Measurements from ENCODE around the gene GHRL.

GHRL gene

DNA sequence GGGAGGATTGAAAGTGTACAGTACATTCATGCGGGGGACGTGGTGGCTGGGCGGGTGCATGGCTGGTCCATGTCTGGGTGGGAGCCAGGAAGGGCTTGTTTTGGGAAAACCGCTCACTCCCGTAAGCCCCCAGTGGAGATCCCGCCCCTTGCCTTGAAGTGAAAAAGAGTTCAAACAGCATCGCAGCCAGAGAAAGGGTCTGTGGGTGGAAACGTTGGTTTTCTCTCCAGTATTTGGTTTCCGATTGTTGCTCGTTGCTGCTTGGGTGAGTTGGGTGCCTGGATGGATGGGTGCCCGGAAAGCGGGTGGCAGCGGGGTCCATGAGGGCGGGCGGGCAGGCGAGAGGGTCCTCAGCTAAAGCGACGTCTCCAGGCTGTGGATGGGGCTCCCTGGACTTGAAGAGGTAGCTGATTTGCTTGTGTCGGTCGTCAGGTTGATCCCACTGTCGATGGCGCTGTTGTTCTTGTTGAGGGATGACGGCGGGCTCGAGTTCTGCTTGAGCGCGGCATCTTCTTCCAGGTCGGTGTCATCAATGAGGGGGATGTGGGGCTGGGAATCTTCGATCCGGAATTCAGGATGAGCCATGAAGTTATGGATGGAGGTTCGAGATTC lies 35.8 kb upstream of the GHRL start:
- DNase-seq = no peak

DNA sequence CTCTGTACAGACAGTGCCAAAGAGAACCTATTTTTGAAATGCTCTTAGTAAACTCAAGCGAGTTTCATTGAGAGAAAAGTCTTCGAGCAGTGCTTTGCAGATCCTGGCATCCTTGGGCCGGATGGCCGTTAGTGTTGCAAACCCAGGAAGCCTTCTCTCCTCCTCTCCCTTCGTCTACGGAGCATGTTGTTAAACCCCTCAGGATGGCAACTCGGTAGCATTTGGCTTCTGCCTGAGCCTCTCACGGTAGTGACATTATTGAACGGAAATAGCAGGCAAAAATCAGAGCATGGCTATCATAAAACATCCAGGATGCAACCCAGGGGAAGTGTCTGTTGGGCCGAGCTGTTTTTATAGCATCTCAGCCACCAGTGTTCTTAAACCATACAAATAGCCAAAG lies 34.8 kb upstream of the GHRL start:
- no peak for DNase-seq

DNA sequence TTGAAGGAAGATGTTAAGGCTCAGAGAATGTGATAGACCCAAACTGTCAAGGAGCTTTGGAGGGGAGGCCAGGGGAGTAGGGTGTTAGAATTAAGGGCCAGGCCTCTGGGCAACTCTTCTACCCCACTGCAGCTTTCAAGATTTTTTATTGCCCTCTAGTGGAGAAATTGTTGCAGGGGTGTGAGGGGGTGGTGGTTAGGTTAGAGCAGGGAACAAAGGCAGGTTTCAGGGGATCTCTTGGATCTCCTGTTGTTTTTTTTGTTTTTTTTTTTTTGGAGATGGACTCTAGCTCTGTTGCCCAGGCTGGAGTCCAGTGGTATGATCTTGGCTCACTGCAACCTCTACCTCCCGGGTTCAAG lies 29.6 kb upstream of the GHRL start:
- DNase-seq = no peak

DNA sequence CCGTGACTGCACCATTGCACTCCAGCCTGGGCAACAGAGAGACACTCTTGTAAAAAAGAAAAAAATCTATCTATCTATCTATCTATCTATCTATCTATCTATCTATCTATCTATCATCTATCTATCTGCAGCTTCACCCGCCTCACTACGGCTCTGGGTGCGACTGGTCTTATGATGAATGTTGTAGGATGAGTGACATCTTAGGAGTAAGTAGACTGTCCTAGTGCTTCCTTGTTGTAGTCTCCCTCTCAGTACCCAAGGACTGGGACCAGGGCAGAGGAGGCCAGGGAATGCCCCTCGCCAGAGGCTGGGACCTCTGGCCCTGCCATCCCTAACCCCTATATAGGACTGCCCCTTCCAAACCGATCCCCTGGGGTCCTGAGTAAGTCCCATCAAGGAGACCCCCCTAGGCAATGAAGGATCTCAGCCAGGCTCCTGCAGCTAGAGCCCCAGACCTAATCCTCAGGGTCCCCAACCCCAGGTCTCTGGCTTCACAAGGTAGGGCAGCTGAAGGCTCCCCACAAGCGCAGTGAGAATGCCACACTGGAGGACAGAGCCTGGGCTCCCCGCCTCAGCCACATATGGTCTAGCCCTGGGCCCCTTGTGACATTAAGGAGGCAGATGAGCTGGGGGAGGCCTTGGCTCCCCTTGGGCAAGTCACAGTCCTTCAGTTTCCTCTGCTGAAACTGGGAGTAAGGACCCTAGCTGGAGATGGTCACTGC lies 29.0 kb upstream of the GHRL start:
- no peak for DNase-seq

DNA sequence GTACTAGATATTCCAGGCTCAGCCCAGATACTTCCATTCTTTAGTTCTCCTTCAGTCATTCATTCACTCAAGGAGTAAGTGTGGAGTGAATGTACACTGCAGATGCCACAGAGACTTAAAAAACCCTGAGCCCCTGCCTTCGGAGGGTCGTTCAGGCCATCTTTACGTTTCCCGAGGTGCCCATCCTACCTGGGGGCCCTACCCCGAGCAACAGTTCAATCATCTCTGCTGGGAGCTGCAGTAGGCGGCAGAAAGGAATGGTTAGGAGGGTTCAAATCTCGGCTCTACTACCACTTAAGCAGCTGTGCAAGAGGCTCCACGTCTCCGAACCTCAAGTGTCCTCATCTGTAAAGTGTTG lies 27.6 kb upstream of the GHRL start:
- DNase-seq = no peak

DNA sequence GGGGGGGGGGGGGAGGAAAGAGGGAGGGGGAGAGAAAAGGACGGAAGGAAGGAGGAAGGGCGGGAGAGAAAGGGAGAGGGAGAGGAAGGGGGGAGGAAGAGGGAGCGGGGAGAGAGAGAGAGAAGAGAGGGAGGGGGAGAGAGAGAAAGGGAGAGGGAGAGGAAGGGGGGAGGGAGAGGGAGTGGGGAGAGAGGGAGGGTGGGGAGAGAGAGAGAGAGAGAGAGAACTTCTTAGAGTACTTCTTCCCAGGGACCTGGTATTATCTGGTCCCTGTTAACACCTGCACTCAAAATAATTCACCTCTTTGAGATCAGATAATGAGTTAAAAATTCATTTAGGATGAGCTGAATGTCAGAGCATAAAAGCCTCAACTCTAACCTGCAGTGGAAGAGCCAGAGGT lies 27.1 kb upstream of the GHRL start:
- DNase-seq = no peak

DNA sequence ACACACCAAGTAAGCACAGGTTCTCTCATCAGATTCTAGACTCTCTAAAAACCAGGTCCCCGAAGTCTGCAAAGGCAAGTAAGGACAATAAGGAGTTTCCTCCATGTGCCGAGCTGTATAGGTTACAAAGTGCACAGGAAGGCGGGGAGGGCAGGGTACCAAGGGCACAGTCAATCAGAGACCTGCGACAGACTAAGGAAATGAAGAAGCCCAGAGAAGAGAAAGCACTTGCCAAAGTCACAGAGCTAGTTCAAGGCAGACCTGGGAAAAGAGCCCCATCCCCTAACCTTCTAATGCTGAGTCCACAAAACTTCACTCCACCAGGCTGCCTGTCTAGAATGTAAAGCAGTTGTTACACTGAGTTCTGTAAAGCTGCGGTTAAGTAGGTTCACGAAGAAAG lies 26.5 kb upstream of the GHRL start:
- no peak for DNase-seq

DNA sequence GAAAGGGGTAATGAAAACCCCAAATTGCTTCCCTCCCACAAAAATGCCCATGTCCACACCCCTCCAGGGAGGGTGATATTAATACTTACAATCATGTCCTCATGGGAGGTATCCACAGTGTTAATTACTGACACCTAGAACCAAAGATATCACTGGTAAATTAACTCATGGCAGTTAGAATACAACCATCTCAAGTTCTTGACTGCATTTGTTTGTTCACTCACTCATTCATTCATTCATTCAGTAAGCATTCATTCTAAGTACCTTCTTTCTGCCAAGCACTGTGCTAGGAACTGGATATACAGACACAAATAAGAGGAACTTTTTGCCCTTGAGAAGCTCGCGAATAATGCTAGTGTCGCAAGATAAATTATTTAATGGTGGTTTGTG lies 25.2 kb upstream of the GHRL start:
- no peak for DNase-seq

DNA sequence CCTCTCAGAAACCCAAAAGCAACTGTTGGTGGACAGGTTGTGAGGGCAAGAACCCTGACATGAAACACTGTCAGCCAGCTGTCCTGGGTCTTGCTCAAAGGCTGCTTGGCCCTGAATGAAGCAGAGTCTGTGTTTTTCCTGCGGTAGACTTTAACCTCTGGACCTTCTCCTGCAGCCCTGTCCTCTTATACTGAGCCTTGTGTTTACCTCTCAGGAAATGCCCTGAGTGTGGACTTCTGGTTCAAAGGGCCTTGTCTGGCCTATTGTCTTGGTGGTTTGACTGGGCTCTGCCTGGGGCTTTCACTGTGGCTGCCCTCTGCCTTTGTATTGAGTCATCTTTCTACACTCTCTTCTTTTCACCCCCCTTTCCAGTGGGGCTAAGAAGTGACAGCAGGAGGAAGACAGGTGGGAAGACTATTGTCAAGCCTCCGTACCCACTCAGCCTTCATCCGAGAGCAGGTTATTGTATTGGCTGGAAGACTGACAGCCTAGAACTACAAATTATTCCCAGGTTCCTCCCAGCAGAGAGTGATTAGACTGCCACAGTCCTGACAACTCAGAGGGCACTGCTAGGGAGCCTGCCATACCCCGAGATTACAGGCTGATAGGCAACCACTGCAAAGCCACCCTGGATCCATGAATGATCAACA lies 24.7 kb upstream of the GHRL start:
- peak in 11 of 56 donors; percentile 16 to 61 (median 36) for DNase-seq

DNA sequence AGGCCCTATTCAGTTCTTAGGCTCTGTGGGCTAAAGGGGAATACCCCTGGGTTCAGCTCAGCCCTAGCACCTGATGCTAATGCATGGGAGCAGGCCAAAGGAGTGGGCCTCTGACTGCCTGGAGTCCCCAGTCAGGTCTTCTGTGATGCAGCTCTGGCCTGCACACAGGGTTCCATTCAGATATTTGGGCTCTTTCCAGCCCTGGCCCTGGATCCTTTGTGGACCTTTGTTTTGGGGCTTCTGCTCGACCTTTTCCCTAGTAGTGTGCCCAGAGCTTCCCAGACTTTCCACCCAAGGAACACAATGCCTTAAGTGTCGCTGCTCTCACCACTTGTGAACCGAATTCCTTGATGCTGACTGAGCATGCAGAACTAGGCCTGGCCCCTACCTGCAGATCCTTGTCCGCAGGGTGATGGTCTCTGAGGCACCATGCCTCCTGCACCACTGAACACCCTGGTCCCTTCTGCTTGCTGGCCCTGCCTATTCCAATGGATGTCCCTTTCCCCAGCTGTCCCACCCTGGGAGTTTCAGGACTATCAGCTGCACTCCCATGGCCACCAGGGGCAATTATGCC lies 23.1 kb upstream of the GHRL start:
- peak in 14 of 56 donors; percentile 7 to 32 (median 20) for DNase-seq

DNA sequence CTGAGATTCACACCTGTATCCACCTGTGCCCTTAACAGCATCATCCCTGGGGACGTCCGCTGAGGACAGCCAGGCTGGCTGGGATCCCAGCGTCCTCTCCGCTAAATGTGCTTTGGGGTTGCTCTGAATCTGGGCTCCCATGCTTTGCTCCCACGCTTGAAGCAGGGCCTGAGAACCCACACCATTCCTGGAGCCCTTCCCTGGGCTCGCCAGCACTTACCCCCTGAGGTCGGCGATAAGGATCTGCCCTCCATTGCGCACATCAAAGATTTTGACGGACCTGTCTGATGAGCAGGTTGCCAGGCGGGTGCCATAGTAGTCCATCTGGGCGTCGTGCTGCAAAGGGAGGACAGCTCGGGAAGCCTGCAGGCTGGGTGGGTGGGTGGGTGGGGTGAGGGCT lies 22.4 kb upstream of the GHRL start:
- no peak for DNase-seq

DNA sequence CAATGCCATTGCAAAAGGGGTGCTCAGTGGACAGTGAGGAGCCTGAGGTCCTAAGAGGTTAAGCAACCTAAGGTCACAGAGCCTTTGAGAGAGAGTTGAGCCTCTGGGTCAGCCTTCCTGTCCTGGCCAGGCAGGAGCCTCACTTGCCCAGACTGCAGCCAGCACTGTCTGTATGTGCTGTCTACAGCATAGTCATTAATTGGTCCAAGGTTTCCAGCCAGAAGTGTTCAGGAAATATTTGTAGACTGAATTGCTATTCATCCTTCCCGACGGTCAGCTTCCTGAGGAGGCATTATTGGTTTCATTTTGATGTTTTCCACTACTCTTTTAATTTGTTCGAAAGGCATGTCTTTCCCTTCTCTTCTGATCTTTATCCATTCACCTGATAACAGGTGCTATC lies 20.1 kb upstream of the GHRL start:
- DNase-seq = no peak

DNA sequence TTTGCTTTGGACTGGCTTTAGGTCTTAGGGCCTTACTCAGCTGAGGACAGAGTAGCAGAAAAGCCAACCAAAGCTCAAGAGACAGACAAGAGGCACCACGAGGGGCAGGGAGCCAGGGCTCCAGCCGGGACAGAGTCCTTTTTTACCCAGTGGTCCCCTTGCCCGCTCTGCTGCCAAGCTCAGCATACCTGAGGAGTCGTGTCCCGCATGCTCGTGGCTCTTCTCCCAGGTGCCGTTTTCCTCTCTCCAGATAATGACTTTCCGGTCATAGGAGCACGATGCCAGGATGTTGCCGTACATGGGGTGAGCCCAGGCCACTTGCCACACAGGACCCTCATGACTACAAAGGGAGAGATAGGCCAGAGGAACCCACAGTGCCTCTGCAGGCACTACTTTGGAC lies 19.6 kb upstream of the GHRL start:
- DNase-seq = no peak

DNA sequence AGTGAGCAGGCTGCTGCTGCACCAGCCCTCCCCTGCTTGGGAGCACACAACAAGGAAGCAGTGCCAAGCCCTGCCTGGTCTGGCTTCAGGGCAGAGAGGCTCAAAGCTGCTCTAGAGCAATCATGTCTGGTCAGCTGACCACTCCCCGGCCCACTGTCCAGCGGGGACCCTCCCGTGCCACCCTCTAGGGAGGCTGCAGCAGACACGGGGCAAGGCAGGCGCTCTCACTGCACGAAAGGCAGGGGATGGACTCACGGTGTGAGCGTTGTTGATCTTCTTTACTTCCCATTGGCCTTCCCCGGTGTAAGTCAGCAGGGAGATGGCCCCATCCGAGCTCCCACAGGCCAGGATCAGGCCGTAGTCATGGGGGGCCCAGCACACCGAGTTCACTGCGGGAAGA lies 19.0 kb upstream of the GHRL start:
- no peak for DNase-seq

DNA sequence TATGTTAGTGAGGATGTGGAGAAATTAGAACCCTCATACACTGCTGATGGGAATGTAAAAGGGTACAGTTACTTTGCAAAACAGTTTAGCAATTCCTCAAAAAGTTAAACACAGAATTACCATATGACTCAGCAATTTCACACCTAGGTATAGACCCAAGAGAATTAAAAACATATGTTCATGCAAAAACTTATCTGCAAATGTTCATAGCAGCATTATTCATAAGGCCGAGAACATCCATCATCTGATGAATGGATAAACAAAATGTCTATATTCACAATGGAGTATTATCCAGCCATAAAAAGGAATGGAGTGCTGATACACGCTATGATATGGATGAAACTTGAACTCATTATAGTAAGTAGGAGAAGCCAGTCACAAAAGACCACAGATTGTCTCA lies 17.8 kb upstream of the GHRL start:
- DNase-seq = no peak

DNA sequence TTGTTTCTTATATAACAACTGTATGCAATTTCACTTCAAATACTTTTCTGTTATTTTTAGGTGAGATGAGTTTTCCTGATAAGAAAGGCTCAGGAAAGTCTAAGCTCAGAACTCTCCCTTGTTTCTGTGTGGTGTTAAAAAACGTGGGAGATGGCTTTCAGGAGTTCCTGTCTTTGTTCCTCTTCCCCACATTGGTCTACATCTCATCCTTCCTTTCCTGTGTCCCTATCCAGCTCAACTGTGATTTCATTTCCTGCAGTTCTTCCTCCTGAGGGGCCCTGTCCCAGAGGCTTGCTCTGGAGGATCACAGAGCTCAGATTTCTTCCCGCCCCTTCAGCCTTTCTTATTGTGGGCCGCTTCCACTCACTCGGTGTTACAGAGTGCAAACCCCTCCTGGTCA lies 17.0 kb upstream of the GHRL start:
- no peak for DNase-seq

DNA sequence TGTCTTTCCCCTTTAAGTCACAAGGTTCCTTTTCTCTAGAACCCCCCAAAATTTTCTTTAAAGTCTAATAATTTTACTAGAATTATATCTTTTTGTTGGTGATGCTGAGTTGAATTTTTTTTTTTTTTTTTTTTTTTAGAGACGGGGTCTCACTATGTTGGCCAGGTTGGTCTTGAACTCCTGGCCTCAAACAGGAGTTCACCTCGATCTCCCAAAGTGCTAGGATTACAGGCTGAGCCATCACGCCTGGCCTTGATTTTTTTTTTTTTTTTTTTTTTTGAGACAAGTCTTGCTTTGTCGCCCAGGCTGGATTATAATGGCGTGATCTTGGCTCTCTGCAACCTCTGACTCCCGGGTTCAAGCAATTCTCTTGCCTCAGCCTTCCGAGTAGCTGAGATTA lies 15.9 kb upstream of the GHRL start:
- no peak for DNase-seq

DNA sequence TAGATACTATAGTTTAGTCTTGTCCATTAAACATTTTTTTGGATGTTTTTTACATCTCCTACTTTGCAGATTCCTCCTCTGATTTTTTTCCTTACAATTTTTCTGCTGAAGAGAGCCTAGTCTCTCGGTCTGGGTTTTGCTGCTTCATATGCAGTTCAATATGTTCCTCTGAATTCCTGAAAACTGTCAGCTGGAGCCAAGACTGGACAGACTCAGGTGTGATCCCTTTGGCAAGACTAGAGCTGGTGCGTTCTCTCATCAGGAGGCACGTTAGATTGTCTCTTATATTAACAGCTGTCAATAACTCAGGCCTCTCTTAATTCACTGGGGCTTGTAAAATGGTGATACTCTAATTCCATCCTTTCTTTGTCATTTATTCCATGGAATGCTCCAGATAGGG lies 13.4 kb upstream of the GHRL start:
- no peak for DNase-seq

DNA sequence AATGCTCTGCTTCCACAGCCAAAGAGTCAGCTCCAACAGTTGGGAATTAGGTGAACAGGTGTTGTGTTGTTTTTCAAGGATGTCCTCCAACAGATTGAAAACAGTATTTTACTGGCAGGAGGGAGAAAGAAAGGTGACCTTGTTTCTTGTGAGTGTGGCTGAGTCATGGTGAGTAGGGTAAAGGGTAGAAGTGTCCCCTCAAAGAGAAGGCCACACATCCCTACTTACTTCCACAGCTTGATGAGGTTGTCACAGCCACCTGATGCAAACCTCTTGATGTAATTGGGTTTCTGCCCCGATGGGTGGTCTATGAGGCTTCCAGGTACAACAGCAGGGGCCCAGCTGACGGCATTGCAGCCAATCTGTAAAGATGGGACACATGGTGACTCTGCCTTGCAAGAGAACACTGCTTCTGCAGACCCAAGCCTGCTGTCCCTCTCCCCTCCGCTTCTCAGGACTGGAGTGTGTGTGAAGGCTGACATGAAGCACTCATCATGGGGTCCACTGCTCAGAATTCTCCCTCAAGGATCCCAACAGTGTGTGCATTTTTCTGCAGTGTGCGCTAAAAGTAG lies 12.7 kb upstream of the GHRL start:
- no peak for DNase-seq

DNA sequence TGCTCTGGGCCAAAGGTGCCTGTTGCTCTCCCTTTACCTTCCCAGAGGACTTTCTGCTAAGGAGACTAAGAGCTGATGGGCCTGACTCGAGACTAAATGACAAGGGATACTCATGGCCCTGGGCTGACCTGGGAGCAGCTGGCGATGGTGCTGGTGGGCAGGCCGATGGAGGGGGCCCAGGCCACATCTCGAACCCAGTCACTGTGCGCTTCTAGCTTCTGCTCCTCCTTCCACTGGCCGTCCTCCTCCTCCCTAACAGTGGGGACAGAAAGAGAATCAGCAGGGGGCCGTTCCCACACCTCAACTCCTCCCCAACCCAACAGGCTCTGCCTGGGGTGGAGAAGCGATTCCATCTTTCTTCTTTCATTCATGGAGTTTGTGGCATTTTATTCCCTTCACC lies 12.2 kb upstream of the GHRL start:
- DNase-seq = no peak

DNA sequence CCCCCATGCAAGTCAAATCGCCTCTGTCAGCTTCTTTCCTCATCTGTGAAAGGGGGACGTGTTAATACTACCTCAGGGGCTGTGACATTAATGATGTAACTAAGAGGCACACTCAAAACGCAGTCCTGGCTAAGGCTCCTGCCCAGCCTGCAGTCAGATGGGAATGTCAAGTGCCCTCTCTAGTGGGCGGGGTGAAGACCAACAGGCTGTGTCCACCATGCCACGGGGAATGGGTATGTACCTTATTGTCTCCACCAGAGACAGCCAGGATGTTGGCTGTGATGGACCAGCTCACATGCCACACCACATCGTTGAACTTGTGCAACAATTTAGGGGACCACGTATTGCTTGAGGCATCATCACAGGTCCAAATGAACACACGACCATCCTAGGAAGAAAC lies 11.0 kb upstream of the GHRL start:
- DNase-seq = no peak

DNA sequence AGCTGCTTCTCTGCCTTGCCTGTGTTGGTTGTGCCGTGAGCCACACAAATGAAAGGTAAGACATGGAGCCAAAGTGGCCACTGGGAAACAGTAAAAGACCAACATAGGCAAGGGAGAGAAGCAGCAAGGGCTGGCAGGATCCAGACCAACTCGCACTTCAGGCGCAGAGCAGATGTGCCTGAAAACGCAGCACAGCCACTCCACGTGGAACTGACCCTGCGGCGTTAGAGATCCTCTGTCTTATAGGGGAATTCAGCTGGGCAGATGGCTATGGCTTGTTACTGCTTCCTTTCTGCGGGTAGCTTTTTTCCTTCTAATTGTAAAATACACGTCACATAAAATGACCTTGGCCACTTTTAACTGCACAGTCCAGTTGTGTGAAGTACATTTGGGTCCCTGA lies 10.4 kb upstream of the GHRL start:
- DNase-seq = no peak

DNA sequence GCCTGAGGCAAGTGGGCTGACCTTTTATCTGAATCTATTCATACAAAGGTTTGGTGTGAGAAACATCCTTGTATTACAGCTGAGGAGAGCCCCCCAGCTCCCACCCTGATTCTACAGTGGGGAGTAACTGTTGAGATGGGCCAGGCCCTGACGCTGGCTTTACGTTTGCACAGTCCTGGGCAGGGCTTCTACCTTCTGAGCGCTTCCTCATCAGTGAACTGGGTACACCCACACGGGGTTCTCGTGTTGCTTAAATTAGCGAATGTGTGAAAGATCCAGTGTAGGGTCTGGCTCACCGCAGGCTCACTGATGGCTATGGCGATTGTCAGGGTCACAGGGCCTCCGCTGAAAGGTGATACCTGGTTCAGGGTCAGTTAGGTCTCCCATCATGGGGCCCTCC lies 7.3 kb upstream of the GHRL start:
- no peak for DNase-seq
